ENCODE data around the gene NSMCE1. TPM values are rescaled to one million over a fixed set of nuclear protein-coding genes. Genes with fewer than 3 reads are reported as not detected.

NSMCE1 gene
- total RNA-seq, 1 donor from 2014 or later, result 33.3 TPM

- no peak for DNase-seq (ENCODE audit: extremely low spot score, unreplicated experiment)
- Mint-ChIP-seq H3K36me3 (no peaks in the 10 kb centered on the region), H3K4me3 (no peak overlapping the region), H3K9me3 (no peaks in the 10 kb centered on the region), H3K4me1 (ENCODE audit: unreplicated experiment) (peaks cover 45% of the 10 kb centered on the region), H3K27ac (no peak overlapping the region), H3K27me3 (peaks cover 3% of the 10 kb centered on the region)
- TF ChIP-seq CTCF (conservative IDR thresholded peaks at IDR 0.05), result no peak
Observed at GRCh38 chr16:27238591-27238990, 30.0 kb downstream of the NSMCE1 start.

GRCh38 chr16:27238016-27238587, 30.5 kb downstream of the NSMCE1 start:
- no peak for TF ChIP-seq CTCF (conservative IDR thresholded peaks at IDR 0.05)
- no peaks in the 10 kb centered on the region for H3K36me3 Mint-ChIP-seq
- peaks cover 3% of the 10 kb centered on the region for H3K27me3 Mint-ChIP-seq
- H3K27ac Mint-ChIP-seq, result no peak overlapping the region
- no peak for DNase-seq (ENCODE audit: extremely low spot score, unreplicated experiment)
- no peaks in the 10 kb centered on the region for H3K9me3 Mint-ChIP-seq
- peaks cover 41% of the 10 kb centered on the region for H3K4me1 Mint-ChIP-seq (ENCODE audit: unreplicated experiment)
- H3K4me3 Mint-ChIP-seq, result no peak overlapping the region

GRCh38 chr16:27237219-27238015, 31.2 kb downstream of the NSMCE1 start:
- peak overlapping the region; percentile 44 for H3K27ac Mint-ChIP-seq
- no peaks in the 10 kb centered on the region for H3K9me3 Mint-ChIP-seq
- H3K4me3 Mint-ChIP-seq, result no peak overlapping the region
- H3K4me1 Mint-ChIP-seq (ENCODE audit: unreplicated experiment), result peaks cover 35% of the 10 kb centered on the region
- no peak for TF ChIP-seq CTCF (conservative IDR thresholded peaks at IDR 0.05)
- no peaks in the 10 kb centered on the region for H3K36me3 Mint-ChIP-seq
- DNase-seq (ENCODE audit: extremely low spot score, unreplicated experiment), result no peak
- peaks cover 2% of the 10 kb centered on the region for H3K27me3 Mint-ChIP-seq

- no peaks in the 10 kb centered on the region for H3K36me3 Mint-ChIP-seq
- no peak for DNase-seq (ENCODE audit: extremely low spot score, unreplicated experiment)
- H3K27ac Mint-ChIP-seq, result peak overlapping the region; percentile 44
- no peaks in the 10 kb centered on the region for H3K27me3 Mint-ChIP-seq
- peak overlapping the region; percentile 2 for H3K4me3 Mint-ChIP-seq
- H3K4me1 Mint-ChIP-seq (ENCODE audit: unreplicated experiment), result peaks cover 28% of the 10 kb centered on the region
- TF ChIP-seq CTCF (conservative IDR thresholded peaks at IDR 0.05), result no peak
- no peaks in the 10 kb centered on the region for H3K9me3 Mint-ChIP-seq
Observed at GRCh38 chr16:27236635-27237218, 31.8 kb downstream of the NSMCE1 start.

GRCh38 chr16:27235938-27236245, 32.7 kb downstream of the NSMCE1 start:
- TF ChIP-seq CTCF (conservative IDR thresholded peaks at IDR 0.05), result no peak
- DNase-seq (ENCODE audit: extremely low spot score, unreplicated experiment), result no peak
- H3K27ac Mint-ChIP-seq, result no peak overlapping the region
- peaks cover 25% of the 10 kb centered on the region for H3K4me1 Mint-ChIP-seq (ENCODE audit: unreplicated experiment)
- no peaks in the 10 kb centered on the region for H3K36me3 Mint-ChIP-seq
- no peak overlapping the region for H3K4me3 Mint-ChIP-seq
- no peaks in the 10 kb centered on the region for H3K27me3 Mint-ChIP-seq
- H3K9me3 Mint-ChIP-seq, result no peaks in the 10 kb centered on the region
